ENCODE measurements around the gene PRIMA1. TPM values are rescaled to one million over a fixed set of nuclear protein-coding genes. Genes with fewer than 3 reads are reported as not detected.

PRIMA1 gene
- total RNA-seq (2021; ENCODE audit: unreplicated experiment) (0.26 TPM), Bru-seq, nascent RNA (percentile 20 among the genes with signal in this experiment), BruChase-seq, experiment 1, labeled RNA remaining after a 2-hour chase (percentile 17 among the genes with signal in this experiment), BruChase-seq, experiment 2, labeled RNA remaining after a 6-hour chase (percentile 14 among the genes with signal in this experiment)
- polyA plus RNA-seq (2012; ENCODE audit: insufficient read length): 0.10 TPM
- long read RNA-seq: 0 reads

- ChIA-PET POLR2A (no interaction called here), CTCF (no interaction called here)
- in situ Hi-C loops (cut with HindIII; ENCODE audit: low pct_unique_long_range_greater_than_20kb, low sequenced_read_pairs) (no loop called here), intact Hi-C loops (cut with micrococcal nuclease; ENCODE audit: unreplicated experiment) (loop anchor here (10.0 kb wide), 1 partner anchor 133 kb away; no protein-coding TSS in a partner anchor)
- TF ChIP-seq CTCF (IDR thresholded peaks at IDR 0.05) (no peak), SIN3A (IDR thresholded peaks at IDR 0.05; ENCODE audit: borderline replicate concordance, insufficient read depth, low read depth, low read length) (no peak), POLR2AphosphoS5 (IDR thresholded peaks at IDR 0.05; ENCODE audit: low read depth, low read length) (no peak), REST (IDR thresholded peaks at IDR 0.05; ENCODE audit: insufficient read depth in 1 of 2, low read depth in 2 of 2, low read length in 1 of 2) (no peak), TCF7L2 (IDR thresholded peaks at IDR 0.05; ENCODE audit: low read depth, low read length) (no peak)
- no peak for DNase-seq (ENCODE audit: low read depth, low spot score)
- H3K9me3 ChIP-seq (ENCODE audit: control insufficient read depth, insufficient read depth, low read depth, low read length): no peaks in the 10 kb centered on the region
- no peaks in the 10 kb centered on the region for H3K4me1 ChIP-seq (ENCODE audit: control insufficient read depth, insufficient read depth, low read length)
- no peak within 1 kb of the TSS for H3K27ac ChIP-seq (ENCODE audit: low read length)
- peak; percentile 12; the same call in 1 of the 2 replicates for ATAC-seq
- no peaks in the 10 kb centered on the region for H3K36me3 ChIP-seq (ENCODE audit: control insufficient read depth, insufficient read depth, low read length)
- H3K27me3 ChIP-seq (ENCODE audit: control insufficient read depth, insufficient read depth, low read length): no peaks in the 10 kb centered on the region; the same call in 1 of the 2 replicates
- H3K4me3 ChIP-seq (ENCODE audit: low read depth in 2 of 2, low read length in 2 of 2): peak within 1 kb of the TSS; percentile 38 to 43
- no TSS peak for BruUV-seq (replicated peaks)
Observed at GRCh38 chr14:93788293-93788542, at the start of gene PRIMA1. TSS of gene PRIMA1 (minus strand) at chr14:93788485. CDS start at chr14:93787718, 767 bp downstream.

GRCh38 chr14:93834699-93835371 is 46.5 kb upstream of the PRIMA1 start:
- Histone ChIP-seq H3K27me3 (ENCODE audit: control insufficient read depth, insufficient read depth, low read length) (peaks cover 2% of the 10 kb centered on the region; the same call in 1 of the 2 replicates), H3K27ac (ENCODE audit: low read length) (no peak overlapping the region), H3K4me3 (ENCODE audit: low read depth in 2 of 2, low read length in 2 of 2) (no peak overlapping the region), H3K9me3 (ENCODE audit: control insufficient read depth, insufficient read depth, low read depth, low read length) (no peaks in the 10 kb centered on the region), H3K36me3 (ENCODE audit: control insufficient read depth, insufficient read depth, low read length) (no peaks in the 10 kb centered on the region), H3K4me1 (ENCODE audit: control insufficient read depth, insufficient read depth, low read length) (no peaks in the 10 kb centered on the region)
- CTCF ChIA-PET: no interaction called here
- no TSS peak for BruUV-seq (replicated peaks)
- no peak for DNase-seq (ENCODE audit: low read depth, low spot score)
- ATAC-seq: no peak
- intact Hi-C loops (cut with micrococcal nuclease; ENCODE audit: unreplicated experiment) (no loop called here), in situ Hi-C loops (cut with HindIII; ENCODE audit: low pct_unique_long_range_greater_than_20kb, low sequenced_read_pairs) (no loop called here)
- TF ChIP-seq REST (IDR thresholded peaks at IDR 0.05; ENCODE audit: insufficient read depth in 1 of 2, low read depth in 2 of 2, low read length in 1 of 2): no peak
- TF ChIP-seq SIN3A (IDR thresholded peaks at IDR 0.05; ENCODE audit: borderline replicate concordance, insufficient read depth, low read depth, low read length): no peak
- no peak for TF ChIP-seq TCF7L2 (IDR thresholded peaks at IDR 0.05; ENCODE audit: low read depth, low read length)
- no peak for TF ChIP-seq POLR2AphosphoS5 (IDR thresholded peaks at IDR 0.05; ENCODE audit: low read depth, low read length)
- TF ChIP-seq CTCF (IDR thresholded peaks at IDR 0.05): no peak
- POLR2A ChIA-PET: no interaction called here

Measured in Panc1 (cell line).